GM18499 (cell line): Measurements from ENCODE around the gene ASTN2.

ENCODE experiments used
- ATAC-seq: cut with Tn5 transposase; IDR thresholded peaks from one replicate; pipeline ENCODE4 v1.9.1; 2021; ENCODE audit warnings: moderate number of reproducible peaks; ENCODE audit not compliant: insufficient read depth, unreplicated experiment

The ASTN2 gene

DNA sequence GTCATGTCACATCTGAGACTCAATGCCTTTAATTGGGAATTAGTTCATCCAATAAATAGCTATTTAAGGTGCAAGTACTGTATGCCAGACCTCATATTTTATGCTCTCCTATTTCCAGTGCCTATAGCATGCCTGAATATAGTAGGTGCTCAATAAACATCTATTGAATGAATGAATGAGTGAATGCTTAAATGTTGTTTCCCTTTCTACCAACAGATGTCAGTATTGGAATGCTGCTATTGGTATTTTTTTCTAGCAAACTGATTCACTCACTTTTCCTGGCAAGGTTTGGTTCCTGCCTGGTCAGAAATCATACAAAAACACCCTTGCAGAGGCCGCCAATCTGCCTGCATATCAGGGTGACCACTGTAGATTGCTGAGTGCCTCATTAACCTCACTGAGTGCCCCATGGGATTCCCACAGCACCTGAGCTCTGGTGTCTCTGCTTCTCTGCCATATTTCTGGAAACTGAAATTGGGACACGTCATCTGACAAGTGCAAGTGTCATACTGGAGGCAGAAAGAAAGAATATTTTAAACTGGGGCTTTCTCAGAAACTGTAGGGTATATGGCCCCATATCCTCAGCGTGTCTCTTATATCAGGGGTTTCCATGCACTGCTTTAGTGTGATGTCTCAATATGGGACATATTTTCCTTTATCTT, 368.1 kb downstream of the ASTN2 start:
- ATAC-seq, result no peak

DNA sequence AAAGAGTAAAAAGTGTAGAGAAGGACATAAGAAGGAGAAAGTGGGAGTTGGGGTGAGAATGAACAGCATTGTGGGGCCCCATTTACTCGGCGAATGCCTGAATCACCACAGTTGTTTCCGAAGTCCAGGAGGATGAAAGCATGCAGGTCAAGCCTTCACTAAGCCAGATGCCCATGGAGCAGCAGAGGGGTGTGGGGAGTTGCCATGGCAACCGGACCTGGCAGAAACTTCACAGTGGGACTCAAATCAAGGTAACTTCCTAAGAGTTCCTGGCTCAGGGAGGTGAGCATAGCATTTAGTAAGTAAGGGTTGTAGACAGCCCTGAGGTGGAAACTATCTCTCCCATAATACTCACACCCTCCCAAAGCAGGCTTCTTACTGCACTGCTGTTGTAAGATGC, 370.6 kb downstream of the ASTN2 start:
- no peak for ATAC-seq

DNA sequence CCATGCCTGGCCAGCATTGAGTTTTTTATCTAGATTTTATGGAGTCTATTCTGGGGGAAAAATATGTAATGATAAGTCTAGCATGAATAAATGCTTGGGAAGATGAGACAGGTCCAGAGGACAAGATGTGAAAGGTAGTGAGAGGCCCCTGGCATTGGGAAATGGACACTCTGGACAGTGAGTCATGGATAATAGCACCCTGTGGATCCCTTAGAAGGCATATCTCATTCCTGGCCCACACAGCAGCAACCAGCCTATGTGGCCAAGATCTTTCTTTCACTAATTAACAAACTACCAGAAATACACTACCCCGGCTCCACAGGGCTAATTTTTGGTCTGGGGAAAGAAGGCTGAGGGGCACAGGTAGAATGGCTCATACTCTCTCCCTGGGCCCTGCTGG, 371.7 kb downstream of the ASTN2 start:
- ATAC-seq, result no peak

DNA sequence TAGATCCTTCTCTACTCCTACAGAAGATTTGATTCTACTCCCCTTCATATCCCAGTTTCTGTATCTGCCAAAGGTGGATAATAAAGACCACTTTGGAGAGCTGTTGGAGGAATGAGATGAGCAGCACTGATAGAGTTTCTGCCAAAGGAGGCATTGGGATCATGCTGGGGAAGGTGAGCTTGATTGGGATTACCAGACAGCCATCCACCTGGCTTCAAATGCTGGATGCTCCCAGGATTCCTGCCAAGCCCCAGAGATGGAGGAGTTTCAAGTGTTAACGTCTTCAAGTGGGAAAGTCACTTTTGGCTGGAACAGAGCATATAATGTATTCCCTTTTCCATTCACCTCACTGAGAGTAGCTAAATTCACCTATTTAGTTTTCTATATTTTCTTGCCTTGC, 379.3 kb downstream of the ASTN2 start:
- no peak for ATAC-seq

GRCh38 chr9:117034866-117035265, 380.0 kb downstream of the ASTN2 start:
- no peak for ATAC-seq

DNA sequence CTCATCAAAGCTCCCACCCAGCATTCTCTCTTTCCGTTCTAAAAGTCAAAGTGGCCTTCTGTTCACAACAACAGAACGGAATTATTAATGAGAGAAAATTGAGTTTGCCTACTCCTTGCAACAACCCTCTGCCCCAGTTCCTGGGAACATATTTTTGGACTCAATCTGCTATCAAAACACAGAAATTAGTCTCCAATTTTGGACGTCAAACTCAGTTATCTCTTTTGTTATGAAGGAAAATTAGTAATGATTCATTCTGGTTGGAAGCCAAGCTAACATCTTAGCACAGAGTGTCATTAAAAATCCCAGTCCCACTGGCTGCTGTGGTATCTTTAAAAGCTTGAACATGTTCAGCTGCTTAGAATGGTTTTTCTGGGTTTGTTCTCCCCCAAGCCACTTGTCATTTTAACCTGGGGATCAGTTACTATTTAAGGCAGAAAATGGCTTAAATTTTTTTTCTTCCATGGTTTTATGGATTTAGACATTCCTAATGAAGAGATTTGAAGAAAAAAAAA, 384.5 kb downstream of the ASTN2 start:
- ATAC-seq, result no peak

DNA sequence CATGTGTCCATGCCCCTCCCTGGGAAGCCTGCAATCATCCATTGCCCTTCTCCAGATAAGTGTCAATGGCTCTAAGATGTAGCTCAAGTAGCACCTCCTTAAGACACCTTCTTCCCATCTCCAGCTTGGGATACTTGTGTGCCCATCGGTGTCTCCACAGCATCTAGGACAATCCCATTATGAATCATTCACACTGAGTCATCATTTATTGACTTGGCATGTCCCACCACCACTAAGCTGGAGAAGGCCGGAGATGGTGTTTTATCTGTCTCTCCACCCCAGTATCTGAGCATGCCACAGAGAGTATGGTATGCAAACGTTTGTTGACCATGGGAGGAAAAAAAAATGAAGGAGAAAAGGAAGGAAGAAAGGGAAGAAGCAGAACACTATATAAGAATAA, 385.5 kb downstream of the ASTN2 start:
- ATAC-seq, result no peak

DNA sequence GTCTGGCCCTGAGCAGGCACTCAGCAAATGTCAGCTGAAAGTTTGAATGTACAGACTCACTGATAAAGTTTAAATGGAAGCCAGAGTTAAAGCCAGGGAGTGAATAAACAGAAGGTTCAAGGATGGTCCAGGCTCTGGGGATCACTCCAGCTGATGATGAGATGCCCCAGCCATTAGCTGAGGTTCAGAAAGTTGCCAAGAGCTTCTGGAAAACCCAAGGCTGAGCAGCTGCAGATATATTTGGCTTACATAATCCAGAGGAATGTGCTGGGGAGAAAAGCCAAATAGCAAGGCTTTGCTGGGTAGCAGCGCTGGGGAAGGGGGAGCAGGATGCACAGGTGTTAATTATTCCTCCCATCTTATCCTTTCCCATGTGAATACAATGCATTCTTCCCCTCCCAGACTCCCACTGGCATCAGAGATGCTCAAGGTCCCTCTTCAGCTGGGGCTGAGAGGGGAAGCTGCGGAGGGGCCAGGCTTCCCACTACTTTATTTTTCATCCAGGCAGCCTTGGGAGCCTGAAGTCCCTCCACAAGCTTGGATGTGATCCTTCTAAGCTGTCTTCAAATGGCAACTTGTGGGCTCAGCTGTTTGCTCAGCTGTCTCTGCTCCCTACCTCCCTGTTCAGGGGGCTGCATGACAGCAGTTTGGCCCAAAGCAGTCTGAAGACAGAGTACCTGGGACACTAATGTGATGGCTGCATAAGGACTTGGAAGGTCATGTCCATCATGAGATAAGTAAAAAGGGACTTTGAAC, 386.6 kb downstream of the ASTN2 start:
- no peak for ATAC-seq

GRCh38 chr9:117021906-117022305, 393.0 kb downstream of the ASTN2 start:
- ATAC-seq, result no peak

DNA sequence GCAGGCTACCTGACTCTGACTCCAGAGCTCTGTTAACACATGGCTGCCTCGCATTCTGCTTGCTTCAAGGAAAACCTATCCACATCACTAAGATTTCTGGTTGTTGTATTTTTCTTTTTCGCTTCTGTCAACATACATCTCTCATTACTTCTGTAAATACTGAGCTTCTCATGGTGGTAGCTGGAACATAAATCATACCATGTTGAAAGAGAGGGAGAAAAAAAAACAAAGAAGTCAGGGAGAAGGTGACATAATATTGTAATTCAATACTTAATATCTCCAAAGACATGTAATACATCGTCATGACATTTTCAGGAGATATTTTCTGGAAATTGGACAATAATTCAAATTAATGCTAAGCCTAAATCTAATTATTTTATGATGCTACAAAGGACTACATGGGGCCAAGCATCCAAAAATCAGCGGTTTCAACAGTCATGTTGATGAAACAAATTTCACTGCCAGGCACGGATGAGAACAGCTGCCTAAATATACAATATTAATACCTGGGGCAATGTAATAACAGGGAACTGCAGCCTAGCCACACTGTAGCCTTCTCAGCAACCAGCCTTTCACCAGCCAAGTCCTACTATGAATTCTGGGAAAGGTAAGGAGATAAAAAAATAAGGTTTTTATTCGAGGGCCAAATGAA, 395.8 kb downstream of the ASTN2 start:
- no peak for ATAC-seq

DNA sequence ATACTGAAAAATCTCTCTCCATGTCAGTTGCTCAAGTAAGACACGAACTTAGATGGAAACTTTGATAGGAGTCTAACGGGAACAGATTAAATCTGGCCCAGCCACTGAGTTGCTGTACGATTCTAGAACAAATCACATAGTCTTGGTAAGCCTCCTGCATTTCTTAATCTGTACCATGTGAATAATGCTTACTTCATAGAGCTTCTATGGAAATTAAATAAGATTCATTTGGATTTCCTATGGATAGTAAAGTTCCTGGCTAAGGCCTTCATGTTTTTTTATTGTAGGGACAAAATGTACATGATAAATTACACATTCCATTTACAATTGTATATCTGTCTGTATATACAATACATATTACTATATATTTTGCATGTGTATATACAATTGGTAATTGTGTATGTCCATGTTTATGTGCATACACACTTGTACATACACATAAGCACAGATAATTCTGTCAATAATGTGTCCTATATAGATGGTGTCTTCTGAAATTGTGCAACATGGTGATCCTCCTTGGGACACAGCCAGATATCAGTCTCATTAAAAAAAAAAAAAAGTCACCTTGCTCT, 397.4 kb downstream of the ASTN2 start:
- no peak for ATAC-seq

DNA sequence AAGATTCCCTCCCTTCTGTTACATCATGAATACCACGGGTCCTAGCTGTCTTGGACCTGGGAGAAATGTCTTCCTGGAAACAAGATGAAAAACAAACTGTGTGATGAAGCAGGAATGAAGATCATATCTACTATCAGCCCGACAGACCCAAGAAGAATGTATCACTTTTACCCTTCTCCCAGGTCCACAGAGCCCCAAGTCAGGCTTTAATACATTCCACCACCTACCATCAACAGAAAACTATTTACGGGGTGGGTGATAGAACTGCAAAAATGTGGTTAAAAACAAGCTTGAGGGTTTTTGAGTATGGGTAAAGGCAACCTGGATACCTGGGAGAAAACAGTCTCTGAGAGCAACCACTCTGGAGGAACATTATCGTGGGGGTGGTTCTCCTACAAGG, 400.8 kb downstream of the ASTN2 start:
- ATAC-seq, result no peak

- no peak for ATAC-seq
Observed at GRCh38 chr9:117013440-117013995, 401.3 kb downstream of the ASTN2 start.

DNA sequence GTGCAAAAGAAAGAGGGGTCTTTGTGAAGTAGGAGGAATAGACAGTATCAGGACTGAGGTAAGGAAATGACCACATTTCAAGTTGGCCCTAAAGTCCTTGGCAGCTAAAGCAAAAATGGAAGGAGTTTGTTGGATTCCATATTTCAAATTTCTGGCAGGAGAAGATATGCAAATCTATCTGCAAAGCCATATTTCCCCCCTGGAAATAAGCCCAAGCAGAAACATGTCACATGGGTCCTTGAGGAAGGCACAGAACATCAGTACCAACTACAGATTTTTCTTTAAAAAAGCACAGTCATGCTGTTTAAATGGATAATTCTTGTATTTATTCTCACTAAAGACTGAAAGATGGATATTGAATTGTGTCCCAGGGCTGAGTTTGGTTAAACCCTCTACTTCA, 404.8 kb downstream of the ASTN2 start:
- ATAC-seq, result no peak

DNA sequence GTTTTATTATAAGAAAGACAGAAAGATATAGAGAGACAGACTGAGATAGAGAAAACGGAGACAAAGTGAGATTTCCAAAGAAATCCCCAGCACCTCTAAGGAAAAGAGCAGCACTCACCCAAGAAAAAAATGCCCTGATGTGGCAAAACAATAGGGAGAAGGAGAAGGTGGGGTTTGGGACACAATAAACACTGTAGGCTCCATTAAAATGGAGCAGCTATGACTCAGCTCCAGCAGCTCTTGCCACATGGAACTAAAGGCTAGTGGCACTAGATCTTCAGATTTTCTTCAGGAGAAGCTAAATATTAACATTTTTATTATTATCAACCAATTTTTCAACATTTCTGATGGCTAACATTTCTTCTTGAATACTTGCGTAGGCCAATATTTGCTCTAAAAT, 406.0 kb downstream of the ASTN2 start:
- ATAC-seq, result no peak

GRCh38 chr9:117008461-117008860, 406.4 kb downstream of the ASTN2 start:
- ATAC-seq, result no peak

DNA sequence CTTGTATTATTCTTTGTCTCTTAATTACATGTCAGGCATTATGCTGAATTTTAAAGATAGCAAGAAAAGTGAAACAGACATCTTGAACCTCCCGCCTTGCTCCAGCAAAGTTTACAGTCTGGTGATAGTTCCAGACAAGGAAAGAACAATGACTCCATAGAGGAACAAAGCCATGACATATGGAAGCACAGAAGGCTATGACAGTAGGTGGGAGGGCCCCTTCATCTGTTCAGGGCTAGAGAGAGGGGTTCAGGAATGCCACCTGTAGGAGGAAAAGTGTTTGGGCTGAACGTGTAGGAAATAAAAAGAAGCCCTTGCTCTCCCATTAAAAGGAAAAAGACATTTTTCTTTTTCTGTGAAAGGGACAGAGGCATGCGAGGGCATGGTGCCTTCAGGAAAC, 412.2 kb downstream of the ASTN2 start:
- no peak for ATAC-seq

DNA sequence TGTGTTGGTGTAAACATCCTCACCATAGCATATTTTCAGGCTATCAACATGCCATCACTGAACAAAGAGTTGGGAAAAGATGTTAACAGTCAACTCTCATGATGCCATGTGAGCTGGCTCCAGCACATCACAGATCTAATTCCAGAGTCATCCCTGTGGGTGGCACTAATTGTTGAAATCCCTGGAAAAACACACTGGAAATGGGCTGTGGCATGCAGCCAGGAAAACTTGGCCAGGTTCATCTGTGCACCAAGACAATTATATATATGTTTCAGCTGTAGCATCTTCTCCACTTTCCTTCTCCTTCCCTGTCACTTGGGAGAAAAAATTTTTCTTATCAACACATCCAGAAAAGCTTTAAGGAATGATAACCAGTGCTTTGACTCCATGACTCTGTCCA, 414.0 kb downstream of the ASTN2 start:
- no peak for ATAC-seq

GRCh38 chr9:117000196-117000723, 414.6 kb downstream of the ASTN2 start:
- no peak for ATAC-seq

GRCh38 chr9:116998305-116998704, 416.6 kb downstream of the ASTN2 start:
- no peak for ATAC-seq

DNA sequence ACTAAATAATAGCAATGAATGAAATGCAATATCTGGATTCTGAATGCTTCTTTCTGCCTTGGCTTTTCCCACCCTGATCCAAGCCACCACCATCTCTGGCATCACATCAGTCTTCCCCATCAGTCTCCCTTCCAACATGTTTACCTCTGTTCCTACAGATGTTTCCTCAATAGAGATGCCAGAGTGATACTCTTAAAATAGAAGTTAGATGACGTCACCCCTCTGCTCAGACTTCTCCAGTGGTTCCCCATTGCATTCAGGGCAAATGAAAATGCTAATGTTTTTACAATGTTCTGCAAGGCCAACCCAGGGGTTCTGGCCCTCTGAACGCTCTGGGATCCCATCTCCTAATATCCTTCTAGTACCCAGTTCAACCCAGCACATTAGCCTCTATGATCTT, 422.0 kb downstream of the ASTN2 start:
- no peak for ATAC-seq
